Adipocyte (in vitro differentiated cells): ENCODE measurements around the gene FAM89A.

Experiments
- DNase-seq: peaks from one replicate; pipeline ENCODE4 v3.0.0-alpha.2; 2015; ENCODE audit warnings: low read depth
- H3K27me3 ChIP-seq: replicated peaks from 2 replicates; pipeline ENCODE4 v1.7.0; 2013; ENCODE audit warnings: mild to moderate bottlenecking, low read length, moderate library complexity; ENCODE audit not compliant: control insufficient read depth, insufficient read depth
- H3K36me3 ChIP-seq: 2 replicates; pipeline ENCODE4 v1.7.0; 2013; ENCODE audit warnings: low read length, mild to moderate bottlenecking, moderate library complexity; ENCODE audit not compliant: control insufficient read depth, insufficient read depth, severe bottlenecking
- H3K4me1 ChIP-seq: 2 replicates; pipeline ENCODE4 v1.7.0; 2013; ENCODE audit warnings: mild to moderate bottlenecking, low read length, moderate library complexity; ENCODE audit not compliant: control insufficient read depth, insufficient read depth
- H3K4me3 ChIP-seq: 2 replicates; pipeline ENCODE4 v1.7.0; 2013; ENCODE audit warnings: mild to moderate bottlenecking, low read length, moderate library complexity
- H3K9ac ChIP-seq: 2 replicates; pipeline ENCODE4 v1.7.0; 2013; ENCODE audit warnings: mild to moderate bottlenecking, low read length, moderate library complexity
- H3K9me3 ChIP-seq: 2 replicates; pipeline ENCODE4 v1.7.0; 2013; ENCODE audit warnings: mild to moderate bottlenecking, low read length, moderate library complexity; ENCODE audit not compliant: control insufficient read depth

FAM89A gene

GRCh38 chr1:231070758-231071444, 30.8 kb upstream of the FAM89A start:
- Histone ChIP-seq H3K4me1 (no peaks in the 10 kb centered on the region), H3K9me3 (no peaks in the 10 kb centered on the region), H3K27me3 (peaks cover 34% of the 10 kb centered on the region), H3K9ac (no peak overlapping the region), H3K4me3 (no peak overlapping the region), H3K36me3 (no peaks in the 10 kb centered on the region)
- DNase-seq, result no peak

DNA sequence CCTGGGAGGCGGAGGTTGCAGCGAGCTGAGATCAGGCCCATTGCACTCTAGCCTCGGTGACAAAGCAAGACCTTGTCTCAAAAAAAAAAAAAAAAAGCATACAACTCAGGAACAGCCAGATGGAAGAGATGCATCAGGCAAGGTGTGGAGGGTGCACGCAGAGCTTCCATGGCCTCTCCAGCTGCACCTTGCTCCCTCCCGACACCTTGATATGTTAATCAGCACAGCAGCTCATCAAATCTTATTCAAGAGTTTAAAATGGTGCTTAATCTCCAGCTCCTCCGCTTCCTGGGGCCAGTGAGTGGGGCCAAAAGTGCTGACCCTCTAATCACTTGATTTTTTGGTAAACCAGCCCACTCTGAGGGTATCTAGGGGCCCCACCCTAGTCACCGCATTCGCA, 29.3 kb upstream of the FAM89A start:
- H3K27me3 ChIP-seq, result peaks cover 37% of the 10 kb centered on the region
- H3K9me3 ChIP-seq, result no peaks in the 10 kb centered on the region

DNA sequence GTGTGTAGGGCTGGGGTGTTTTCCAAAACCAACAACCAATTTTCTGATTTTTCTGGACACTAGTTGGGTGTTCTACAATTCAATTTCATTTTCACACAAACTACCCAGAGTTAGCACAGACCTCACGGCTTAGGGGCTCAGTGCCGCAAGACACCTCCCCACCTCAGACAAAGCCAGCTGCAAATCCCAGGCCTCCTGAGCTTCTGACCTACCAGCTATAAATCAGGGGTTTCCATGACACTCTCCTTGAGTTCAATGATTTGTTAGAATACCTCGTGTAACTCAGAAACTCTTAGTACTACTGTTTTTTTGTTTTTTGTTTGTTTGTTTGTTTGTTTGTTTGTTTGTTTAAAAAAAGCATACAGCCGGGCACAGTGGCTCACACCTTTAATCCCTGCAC, 28.7 kb upstream of the FAM89A start:
- Histone ChIP-seq H3K36me3 (no peaks in the 10 kb centered on the region), H3K4me1 (no peaks in the 10 kb centered on the region), H3K27me3 (peaks cover 34% of the 10 kb centered on the region), H3K4me3 (no peak overlapping the region), H3K9me3 (no peaks in the 10 kb centered on the region), H3K9ac (no peak overlapping the region)
- DNase-seq, result no peak

More for the DNA sequence above, 29.3 kb upstream of the FAM89A start:
- Histone ChIP-seq H3K9ac (no peak overlapping the region), H3K4me3 (no peak overlapping the region), H3K36me3 (no peaks in the 10 kb centered on the region), H3K4me1 (no peaks in the 10 kb centered on the region)
- DNase-seq, result no peak

- Histone ChIP-seq H3K4me3 (no peak overlapping the region), H3K9me3 (no peaks in the 10 kb centered on the region)
- DNase-seq, result no peak
These were observed 25.6 kb upstream of the FAM89A start for GRCh38 chr1:231065510-231066241.

GRCh38 chr1:231064418-231064817, 24.4 kb upstream of the FAM89A start:
- H3K9me3 ChIP-seq, result no peaks in the 10 kb centered on the region
- H3K36me3 ChIP-seq, result no peaks in the 10 kb centered on the region
- no peak for DNase-seq
- no peak overlapping the region for H3K9ac ChIP-seq
- no peak overlapping the region for H3K4me3 ChIP-seq
- peaks cover 5% of the 10 kb centered on the region for H3K4me1 ChIP-seq
- H3K27me3 ChIP-seq, result peaks cover 26% of the 10 kb centered on the region

More at GRCh38 chr1:231065510-231066241, 25.6 kb upstream of the FAM89A start:
- H3K27me3 ChIP-seq, result peaks cover 34% of the 10 kb centered on the region
- no peaks in the 10 kb centered on the region for H3K36me3 ChIP-seq
- no peaks in the 10 kb centered on the region for H3K4me1 ChIP-seq
- no peak overlapping the region for H3K9ac ChIP-seq

- no peak for DNase-seq
- Histone ChIP-seq H3K4me1 (peaks cover 5% of the 10 kb centered on the region), H3K9me3 (no peaks in the 10 kb centered on the region), H3K9ac (no peak overlapping the region), H3K4me3 (no peak overlapping the region), H3K27me3 (peaks cover 18% of the 10 kb centered on the region), H3K36me3 (no peaks in the 10 kb centered on the region)
These were observed 23.3 kb upstream of the FAM89A start for GRCh38 chr1:231063331-231063730.

DNA sequence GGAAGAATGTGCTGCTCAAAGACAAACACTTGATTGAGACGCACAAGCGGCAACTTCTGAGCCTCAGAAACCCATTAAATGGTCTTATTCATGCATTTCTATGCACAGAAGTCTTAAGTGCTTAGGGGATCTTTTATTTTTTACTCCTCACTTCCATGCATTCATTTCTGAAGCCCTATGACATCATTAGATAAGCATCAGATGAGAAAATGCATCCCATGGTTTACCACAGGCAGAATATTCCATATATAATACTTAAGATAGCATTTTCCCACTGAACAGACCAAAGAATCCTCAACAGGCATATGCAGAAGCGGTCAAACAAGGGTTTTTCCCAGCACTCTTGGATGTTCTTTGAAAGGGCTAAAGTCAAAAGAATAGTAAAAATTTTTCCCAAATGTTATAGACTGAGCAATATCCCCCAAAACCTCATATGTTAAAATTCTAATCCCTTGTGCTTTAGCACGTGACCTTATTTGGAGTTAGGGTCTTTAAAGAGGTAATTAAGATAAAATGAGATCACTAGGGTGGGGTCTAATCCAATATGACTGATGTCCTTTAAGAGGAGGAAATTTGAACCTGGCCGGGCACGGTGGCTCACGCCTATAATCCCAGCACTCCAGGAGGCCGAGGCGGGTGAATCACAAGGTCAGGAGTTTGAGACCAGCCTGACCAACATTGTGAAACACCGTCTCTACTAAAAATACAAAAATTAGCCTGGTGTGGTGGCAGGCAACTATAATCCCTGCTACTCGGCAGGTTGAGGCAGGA, 22.6 kb upstream of the FAM89A start:
- no peaks in the 10 kb centered on the region for H3K9me3 ChIP-seq
- peaks cover 5% of the 10 kb centered on the region for H3K4me1 ChIP-seq
- H3K27me3 ChIP-seq, result peaks cover 17% of the 10 kb centered on the region
- H3K4me3 ChIP-seq, result no peak overlapping the region
- DNase-seq, result peak; percentile 40
- H3K36me3 ChIP-seq, result no peaks in the 10 kb centered on the region
- H3K9ac ChIP-seq, result no peak overlapping the region

- Histone ChIP-seq H3K4me3 (no peak overlapping the region), H3K9ac (no peak overlapping the region), H3K9me3 (peaks cover 11% of the 10 kb centered on the region), H3K27me3 (peaks cover 3% of the 10 kb centered on the region), H3K4me1 (peaks cover 5% of the 10 kb centered on the region), H3K36me3 (no peaks in the 10 kb centered on the region)
- peak; percentile 30 for DNase-seq
These were observed 19.6 kb upstream of the FAM89A start for GRCh38 chr1:231059566-231060193.

- H3K4me1 ChIP-seq, result peaks cover 11% of the 10 kb centered on the region
- H3K27me3 ChIP-seq, result peaks cover 3% of the 10 kb centered on the region
- no peaks in the 10 kb centered on the region for H3K36me3 ChIP-seq
- DNase-seq, result no peak
- H3K9me3 ChIP-seq, result peaks cover 11% of the 10 kb centered on the region
- no peak overlapping the region for H3K4me3 ChIP-seq
- H3K9ac ChIP-seq, result no peak overlapping the region
These were observed 18.5 kb upstream of the FAM89A start for GRCh38 chr1:231058416-231059109.

GRCh38 chr1:231057410-231057809, 17.4 kb upstream of the FAM89A start:
- Histone ChIP-seq H3K4me3 (no peak overlapping the region), H3K9me3 (peaks cover 11% of the 10 kb centered on the region), H3K36me3 (no peaks in the 10 kb centered on the region), H3K9ac (no peak overlapping the region), H3K4me1 (peaks cover 16% of the 10 kb centered on the region), H3K27me3 (peaks cover 3% of the 10 kb centered on the region)
- no peak for DNase-seq
